AG09309 (cell line): ENCODE measurements around the gene TP53AIP1.
"Not testable (repeated sequence)": the region's sequence is repeated elsewhere in the genome, so short reads cannot be mapped to it uniquely, and the experiment has no call there.

Experiments used
- DNase-seq: peaks from one replicate; pipeline ENCODE4 v3.0.0-alpha.2; 2010; ENCODE audit warnings: low read depth
- H3K4me3 ChIP-seq: 2 replicates; pipeline ENCODE4 v1.5.1; 2011; ENCODE audit warnings: mild to moderate bottlenecking, low read depth, low read length, moderate library complexity; ENCODE audit not compliant: control insufficient read depth
- CTCF ChIP-seq: IDR thresholded peaks from 2 replicates; pipeline ENCODE4 v1.5.1; 2011; ENCODE audit warnings: mild to moderate bottlenecking, low read depth, low read length, inconsistent platforms; ENCODE audit not compliant: insufficient read depth, control insufficient read depth; ENCODE audit errors: missing control alignments

The TP53AIP1 gene

GRCh38 chr11:128925250-128925600 lies 17.4 kb downstream of the TP53AIP1 start:
- H3K4me3 ChIP-seq, result no peak overlapping the region
- no peak for DNase-seq
- TF ChIP-seq CTCF, result no peak

GRCh38 chr11:128924510-128925249 lies 18.0 kb downstream of the TP53AIP1 start:
- no peak overlapping the region for H3K4me3 ChIP-seq
- TF ChIP-seq CTCF, result no peak
- DNase-seq, result no peak

- no peak for TF ChIP-seq CTCF
- no peak for DNase-seq
- H3K4me3 ChIP-seq, result no peak overlapping the region
Measured at GRCh38 chr11:128924104-128924503, 18.6 kb downstream of the TP53AIP1 start.

GRCh38 chr11:128921793-128922192 lies 20.9 kb downstream of the TP53AIP1 start:
- TF ChIP-seq CTCF, result no peak
- DNase-seq, result no peak
- no peak overlapping the region for H3K4me3 ChIP-seq

GRCh38 chr11:128920666-128921065 lies 22.0 kb downstream of the TP53AIP1 start:
- no peak for DNase-seq
- TF ChIP-seq CTCF, result no peak
- H3K4me3 ChIP-seq, result no peak overlapping the region

- H3K4me3 ChIP-seq, DNase-seq: not testable (repeated sequence)
Measured at GRCh38 chr11:128919635-128920034, 23.0 kb downstream of the TP53AIP1 start.

- no peak for DNase-seq
- TF ChIP-seq CTCF, result no peak
- no peak overlapping the region for H3K4me3 ChIP-seq
Measured at GRCh38 chr11:128919216-128919615, 23.5 kb downstream of the TP53AIP1 start.
